ENCODE data around the gene FRMPD2.

DNA sequence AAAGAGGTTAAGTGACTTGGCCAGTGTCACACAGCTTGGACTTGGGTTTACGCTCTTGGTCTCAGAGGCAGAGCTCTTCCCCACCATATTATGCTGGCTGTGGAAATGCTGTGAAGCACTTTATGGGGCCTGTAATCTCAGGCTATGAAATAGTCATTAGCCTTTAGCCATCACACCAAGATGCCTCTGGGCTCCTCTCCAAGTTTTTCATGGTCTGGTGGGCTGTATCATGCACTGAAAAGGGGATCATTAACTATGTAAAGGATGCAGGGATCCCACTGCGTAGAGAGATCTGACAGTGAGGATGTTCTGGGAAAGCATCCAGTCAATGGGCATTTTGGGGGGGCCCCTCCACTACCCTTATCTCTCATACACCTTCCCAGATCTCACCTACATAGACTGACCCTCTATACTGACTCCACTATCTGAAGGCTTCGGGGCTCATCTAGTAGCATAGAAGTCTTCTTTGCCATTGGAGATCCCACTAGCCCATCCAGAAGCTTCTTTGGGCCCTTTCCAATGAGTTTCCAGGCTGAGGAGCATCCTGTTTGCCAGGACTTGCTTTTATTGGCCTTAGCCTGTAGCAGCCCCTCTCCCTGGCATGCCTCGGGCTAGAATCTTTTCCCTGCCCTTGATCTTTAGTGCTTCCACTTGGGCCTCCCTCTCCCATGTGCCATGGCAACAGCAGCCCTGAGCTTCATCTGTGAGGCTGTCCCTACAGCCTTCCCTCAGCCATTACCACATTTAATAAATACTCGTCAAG is 19.6 kb downstream of the FRMPD2 start:
- TF ChIP-seq EZH2 (IDR thresholded peaks at IDR 0.05; ENCODE audit: insufficient read depth, poor library complexity, severe bottlenecking) (no peak), EZH2phosphoT487 (IDR thresholded peaks at IDR 0.05; ENCODE audit: insufficient read depth, low read depth) (no peak)
